ENCODE data around the gene PITPNC1. TPM values are rescaled to one million over a fixed set of nuclear protein-coding genes. Genes with fewer than 3 reads are reported as not detected.

Gene PITPNC1
- total and polyA plus RNA-seq, 4 donors, result 8.0 to 21.1 (median 15.2) TPM

GRCh38 chr17:67360880-67361279 lies 16.2 kb upstream of the PITPNC1 start:
- no peak overlapping the region for H3K9ac ChIP-seq (ENCODE audit: insufficient read depth in 1 of 2, low read length in 2 of 2)
- no peaks in the 10 kb centered on the region for H3K9me3 ChIP-seq (ENCODE audit: control insufficient read depth in 4 of 4, insufficient read depth in 3 of 4, low read length in 3 of 4)
- no peak for TF ChIP-seq CTCF (IDR thresholded peaks at IDR 0.05; ENCODE audit: control extremely low read depth, extremely low read depth)
- ATAC-seq (ENCODE audit: insufficient read depth, low FRiP score) (no peak), DNase-seq (no peak)
- WGBS, 2 donors, result 68 to 91% methylated on average over 1 of the region's 1 CpG
- H3K27ac ChIP-seq (ENCODE audit: low read depth in 1 of 2, low read length in 1 of 2), result no peak overlapping the region
- H3K36me3 ChIP-seq (ENCODE audit: control insufficient read depth in 4 of 4, insufficient read depth in 4 of 4, low read length in 4 of 4), result peaks cover 6 to 25% (median 8%) of the 10 kb centered on the region in 4 donors
- H3K27me3 ChIP-seq (ENCODE audit: control insufficient read depth in 3 of 3, insufficient read depth in 3 of 3, low read length in 2 of 3), result no peaks in the 10 kb centered on the region
- peaks cover 9 to 34% (median 15%) of the 10 kb centered on the region in 5 donors for H3K4me1 ChIP-seq (ENCODE audit: control insufficient read depth in 5 of 5, insufficient read depth in 5 of 5, low read length in 5 of 5)
- H3K4me3 ChIP-seq, result no peak overlapping the region

- DNase-seq (no peak), ATAC-seq (ENCODE audit: insufficient read depth, low FRiP score) (no peak)
- no peak overlapping the region for H3K9ac ChIP-seq (ENCODE audit: insufficient read depth in 1 of 2, low read length in 2 of 2)
- H3K36me3 ChIP-seq (ENCODE audit: control insufficient read depth in 4 of 4, insufficient read depth in 4 of 4, low read length in 4 of 4), result peaks cover 0 to 21% (median 8%) of the 10 kb centered on the region in 4 donors
- no peak overlapping the region for H3K4me3 ChIP-seq
- peaks cover 8 to 34% (median 15%) of the 10 kb centered on the region in 5 donors for H3K4me1 ChIP-seq (ENCODE audit: control insufficient read depth in 5 of 5, insufficient read depth in 5 of 5, low read length in 5 of 5)
- no peak overlapping the region for H3K27ac ChIP-seq (ENCODE audit: low read depth in 1 of 2, low read length in 1 of 2)
- no peaks in the 10 kb centered on the region for H3K9me3 ChIP-seq (ENCODE audit: control insufficient read depth in 4 of 4, insufficient read depth in 3 of 4, low read length in 3 of 4)
- 91 to 96% methylated on average over 9 of the region's 9 CpGs for WGBS, 2 donors
- no peak for TF ChIP-seq CTCF (IDR thresholded peaks at IDR 0.05; ENCODE audit: control extremely low read depth, extremely low read depth)
- no peaks in the 10 kb centered on the region for H3K27me3 ChIP-seq (ENCODE audit: control insufficient read depth in 3 of 3, insufficient read depth in 3 of 3, low read length in 2 of 3)
These were observed 14.9 kb upstream of the PITPNC1 start for GRCh38 chr17:67362173-67362572.

GRCh38 chr17:67364847-67365737 lies 12.0 kb upstream of the PITPNC1 start:
- H3K4me1 ChIP-seq (ENCODE audit: control insufficient read depth in 5 of 5, insufficient read depth in 5 of 5, low read length in 5 of 5), result peaks cover 5 to 23% (median 15%) of the 10 kb centered on the region in 5 donors

More at GRCh38 chr17:67364847-67365737, 12.0 kb upstream of the PITPNC1 start:
- no peaks in the 10 kb centered on the region for H3K27me3 ChIP-seq (ENCODE audit: control insufficient read depth in 3 of 3, insufficient read depth in 3 of 3, low read length in 2 of 3)
- H3K27ac ChIP-seq (ENCODE audit: low read depth in 1 of 2, low read length in 1 of 2), result peak overlapping the region; percentile 83 to 98
- no peak for DNase-seq
- H3K9ac ChIP-seq (ENCODE audit: insufficient read depth in 1 of 2, low read length in 2 of 2), result peak overlapping the region; percentile 94 to 96
- no peak for ATAC-seq (ENCODE audit: insufficient read depth, low FRiP score)
- H3K36me3 ChIP-seq (ENCODE audit: control insufficient read depth in 4 of 4, insufficient read depth in 4 of 4, low read length in 4 of 4), result peaks cover 0 to 14% (median 7%) of the 10 kb centered on the region in 4 donors
- H3K4me3 ChIP-seq, result peak overlapping the region; percentile 61
- 56 to 63% methylated on average over 26 of the region's 26 CpGs for WGBS, 2 donors
- no peaks in the 10 kb centered on the region for H3K9me3 ChIP-seq (ENCODE audit: control insufficient read depth in 4 of 4, insufficient read depth in 3 of 4, low read length in 3 of 4)
- no peak for TF ChIP-seq CTCF (IDR thresholded peaks at IDR 0.05; ENCODE audit: control extremely low read depth, extremely low read depth)

All from lung (tissue), 12 donors.